ENCODE results near the gene ARMS2. TPM values are rescaled to one million over a fixed set of nuclear protein-coding genes. Genes with fewer than 3 reads are reported as not detected.

Gene ARMS2
- total and polyA plus RNA-seq, 2 of the 13 experiments (the other 11 are each of a cell fraction or from before 2014, with no cell fraction given) = not detected

DNA sequence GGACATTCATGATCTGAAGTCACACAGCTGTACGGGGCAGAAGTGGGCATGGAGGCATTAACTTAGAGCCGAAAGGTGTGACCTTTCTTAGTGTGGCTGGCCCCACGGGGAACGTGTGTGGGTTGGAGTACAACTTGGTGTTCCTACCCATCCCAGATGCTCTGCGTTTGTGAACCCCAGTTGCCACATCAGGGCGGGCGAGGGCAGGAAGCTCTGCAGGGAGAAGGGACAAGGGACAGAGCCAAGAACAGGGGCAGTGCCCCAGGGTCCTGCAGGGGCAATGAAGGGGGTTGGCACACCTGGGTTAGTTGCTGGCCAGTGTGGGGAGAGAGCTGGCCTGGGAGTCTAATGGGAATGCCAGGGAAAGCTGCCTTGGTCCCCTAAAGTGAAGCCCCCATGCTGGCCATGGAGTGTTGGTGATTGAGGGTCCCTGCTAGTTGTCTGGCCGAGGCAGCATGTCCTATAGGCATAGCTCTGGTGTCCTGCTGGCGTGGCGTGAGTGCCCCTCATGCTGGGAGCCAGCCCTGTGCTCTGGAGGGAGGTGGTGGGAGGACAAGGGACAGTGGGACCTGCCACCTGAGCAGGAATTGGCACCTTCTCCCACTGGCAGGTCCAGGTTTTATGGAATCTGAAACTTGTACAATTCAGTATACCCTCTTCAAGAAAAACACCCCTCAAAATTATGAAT lies 25.8 kb downstream of the ARMS2 start:
- H3K4me1 ChIP-seq (ENCODE audit: insufficient read depth, low read length) = 0 out of 2 replicates have a peak, but pooled peaks cover 8% of the 10 kb centered on the region
- H3K9ac ChIP-seq (ENCODE audit: insufficient read depth, low read depth, low read length) = no peak overlapping the region
- ChIA-PET CTCF (ENCODE audit: low intra/inter-chr PET ratio, low total read pairs) (no interaction called here), POLR2A (no interaction called here)
- no peak for TF ChIP-seq MTF2 (CRISPR knock-in tag; IDR thresholded peaks at IDR 0.05; ENCODE audit: borderline replicate concordance)
- TF ChIP-seq ZNF670 (CRISPR knock-in tag; IDR thresholded peaks at IDR 0.05; ENCODE audit: borderline replicate concordance) = no peak
- TF ChIP-seq, protein P1, sequence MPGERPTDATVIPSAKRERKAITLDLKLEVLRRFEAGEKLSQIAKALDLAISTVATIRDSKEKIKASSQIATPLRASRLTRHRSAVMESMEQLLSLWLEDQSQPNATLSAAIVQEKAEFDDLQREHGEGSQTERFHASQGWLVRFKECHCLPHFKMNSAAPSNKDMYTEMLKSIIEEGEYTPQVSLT (CRISPR knock-in tag; IDR thresholded peaks at IDR 0.05; ENCODE audit: borderline replicate concordance, low read depth) = no peak
- TF ChIP-seq ZNF703 (CRISPR knock-in tag; IDR thresholded peaks at IDR 0.05; ENCODE audit: borderline replicate concordance) = no peak
- no peak for TF ChIP-seq MZF1 (CRISPR knock-in tag; IDR thresholded peaks at IDR 0.05; ENCODE audit: borderline replicate concordance)
- TF ChIP-seq SNAI1 (CRISPR knock-in tag; IDR thresholded peaks at IDR 0.05; ENCODE audit: borderline replicate concordance) = no peak
- no peak for TF ChIP-seq THAP11 (CRISPR knock-in tag; IDR thresholded peaks at IDR 0.05)
- TF ChIP-seq AGO2 (optimal IDR thresholded peaks at IDR 0.05; ENCODE audit: low read depth, low read length) = no peak
- TF ChIP-seq PAX8 (CRISPR knock-in tag; IDR thresholded peaks at IDR 0.05; ENCODE audit: borderline replicate concordance) = no peak
- no peak for TF ChIP-seq SMARCC2 (IDR thresholded peaks at IDR 0.05)
- no peak for TF ChIP-seq SALL1 (CRISPR knock-in tag; IDR thresholded peaks at IDR 0.05)
- TF ChIP-seq ZNF75D (CRISPR knock-in tag; IDR thresholded peaks at IDR 0.05; ENCODE audit: borderline replicate concordance) = no peak
- no peaks in the 10 kb centered on the region for H4K20me1 ChIP-seq (ENCODE audit: insufficient read depth, low read length)
- H3K27ac ChIP-seq (ENCODE audit: extremely low read length, insufficient read depth, low read length) = no peak overlapping the region
- intact Hi-C loops (cut with micrococcal nuclease; ENCODE audit: unreplicated experiment) = no loop called here
- DNase-seq (ENCODE audit: low spot score) (no peak), ATAC-seq (no peak), FAIRE-seq (no peak)
- no peak overlapping the region for H3K4me2 ChIP-seq (ENCODE audit: low read depth, low read length)
- WGBS (ENCODE audit: low lambda C conversion rate) = 15% methylated on average over 10 of the region's 10 CpGs
- no peak overlapping the region for H3K4me3 ChIP-seq (replicated peaks in 1 of 3; ENCODE audit: insufficient read depth in 1 of 3, low read depth in 2 of 3, low read length in 3 of 3)
- peaks cover 3 to 33% of the 10 kb centered on the region in 2 experiments; a peak in 4 of 5 replicates for H3K27me3 ChIP-seq (ENCODE audit: control insufficient read depth in 1 of 2, insufficient read depth in 2 of 2, low read length in 2 of 2)
- H3K79me2 ChIP-seq (ENCODE audit: insufficient read depth, low read length) = no peaks in the 10 kb centered on the region
- in situ Hi-C loops (cut with HindIII; ENCODE audit: extremely low pct_ligation_motif_present, low pct_unique_long_range_greater_than_20kb) = no loop called here
- no TSS peak for BruUV-seq (replicated peaks)
- H3K9me3 ChIP-seq (ENCODE audit: low read length) = no peaks in the 10 kb centered on the region
- no peaks in the 10 kb centered on the region for H3K36me3 ChIP-seq (replicated peaks in 1 of 2; ENCODE audit: control insufficient read depth in 1 of 2, insufficient read depth in 2 of 2, low read length in 2 of 2)
- H2AFZ ChIP-seq (ENCODE audit: low read length) = no peak overlapping the region

Data from HepG2 (cell line).